NCI-H460 (cell line): Measurements from ENCODE around the gene UST. TPM values are rescaled to one million over a fixed set of nuclear protein-coding genes. Genes with fewer than 3 reads are reported as not detected.
"Not testable (repeated sequence)": the region's sequence is repeated elsewhere in the genome, so short reads cannot be mapped to it uniquely, and the experiment has no call there.

Experiments used
- DNase-seq: peaks from one replicate; pipeline ENCODE4 v3.0.0-alpha.2; 2016; ENCODE audit warnings: low read depth; ENCODE audit errors: extremely low read depth
- total RNA-seq: library from RNA; depleted of rRNA; stranded (reverse); fragments of >200 nt; shearing (Covaris generic); gene quantifications from 2 replicates; pipeline ENCODE4 v1.2.3, GENCODE V29; 2014

Gene UST
- total RNA-seq, 1 experiment from 2014 or later: 0.12 TPM

DNA sequence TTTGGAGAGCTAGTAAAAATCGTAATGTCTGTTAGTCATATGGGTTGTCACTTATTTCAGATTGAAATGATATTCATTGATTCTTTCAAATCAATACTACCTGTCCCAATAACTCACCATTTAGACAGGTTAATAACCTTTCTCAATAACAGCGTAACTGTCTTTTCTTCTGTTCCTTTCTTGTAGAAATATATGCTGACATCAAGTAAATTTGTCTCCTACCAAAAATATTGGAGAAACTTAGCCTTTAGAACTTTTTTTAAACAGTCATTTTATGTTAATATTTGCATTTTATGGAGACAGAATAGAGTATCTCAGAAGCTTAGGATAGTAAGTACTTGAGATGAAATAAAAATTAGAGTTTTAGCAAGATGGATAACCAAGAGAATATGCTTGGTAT, 278.2 kb downstream of the UST start:
- DNase-seq: no peak

DNA sequence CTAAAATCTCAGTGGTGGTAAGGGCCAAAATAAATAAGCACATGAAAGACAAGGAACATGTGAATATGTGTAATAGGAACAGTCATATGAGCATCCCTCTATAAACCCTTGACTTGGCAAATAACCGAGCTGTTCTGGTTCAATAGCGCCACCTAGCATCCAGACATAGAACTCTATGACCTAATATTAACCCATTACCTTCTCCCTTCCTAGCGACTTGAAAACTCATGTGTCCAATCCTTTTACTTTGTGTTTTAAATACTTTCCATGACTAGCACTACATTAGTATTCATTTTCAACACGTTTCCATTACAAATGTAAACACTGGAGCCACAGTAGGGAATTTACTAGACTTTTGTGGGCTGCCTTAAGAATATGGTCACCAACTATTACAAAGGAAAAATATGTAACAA, 279.7 kb downstream of the UST start:
- DNase-seq: no peak

- no peak for DNase-seq
Measured at GRCh38 chr6:149027484-149027883, 280.7 kb downstream of the UST start.

DNA sequence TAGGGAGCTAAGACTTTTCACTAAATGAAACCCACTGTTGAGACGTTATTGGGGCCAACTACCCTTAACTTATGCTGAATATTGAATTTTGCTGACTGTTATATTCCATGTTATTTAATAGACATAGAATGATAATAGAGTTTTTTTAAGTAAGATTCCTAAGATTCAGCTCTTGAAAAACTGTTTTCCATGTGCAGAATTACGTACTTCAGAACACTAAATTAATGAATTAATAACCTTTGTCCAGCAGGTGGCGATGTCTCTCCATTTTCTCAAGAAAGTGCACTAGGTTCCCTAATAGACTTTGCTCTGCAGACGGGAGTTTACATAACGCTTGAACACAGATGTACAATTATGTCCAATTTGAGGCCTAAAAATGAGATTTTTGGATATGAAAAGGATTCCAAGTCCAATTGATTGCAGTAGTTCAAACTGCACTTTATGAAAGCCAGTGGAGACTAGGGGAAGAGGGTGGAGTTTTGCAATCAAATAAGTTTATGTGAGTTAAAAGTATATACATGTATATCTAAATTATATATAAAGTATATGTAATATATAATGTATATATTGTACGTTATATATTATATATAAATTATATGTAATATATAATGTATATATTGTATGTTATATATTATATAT, 282.1 kb downstream of the UST start:
- peak; percentile 76 for DNase-seq

DNA sequence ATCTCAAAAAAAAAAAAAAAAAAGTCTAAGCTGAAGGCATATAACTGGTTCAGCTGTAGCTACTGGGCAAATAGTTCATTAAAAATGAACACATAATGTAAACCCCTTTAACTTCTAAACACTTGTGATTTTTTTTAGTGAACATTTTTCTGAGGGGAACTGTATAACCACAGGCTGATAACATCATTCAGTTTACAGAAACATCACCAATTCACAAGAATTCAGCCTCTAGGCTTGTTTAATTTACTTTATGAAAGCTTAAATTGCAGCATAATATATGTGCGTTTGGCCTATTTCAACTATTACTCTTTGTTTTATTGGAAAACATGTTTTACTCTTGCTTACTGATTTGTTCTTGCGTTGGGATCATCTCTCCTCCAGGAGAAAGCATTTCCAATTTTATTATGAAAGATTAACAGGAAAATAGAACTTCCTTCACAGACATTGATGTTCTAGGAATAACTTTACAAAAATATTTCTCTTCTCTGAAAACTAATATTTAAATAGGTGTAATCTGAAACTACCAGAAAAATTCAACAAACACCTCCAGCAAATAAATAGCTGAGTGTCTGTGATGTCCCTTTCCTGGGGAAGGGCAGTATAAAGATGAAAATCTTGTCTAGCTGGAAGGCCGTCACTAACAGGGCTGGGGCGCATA, 284.5 kb downstream of the UST start:
- DNase-seq: no peak

DNA sequence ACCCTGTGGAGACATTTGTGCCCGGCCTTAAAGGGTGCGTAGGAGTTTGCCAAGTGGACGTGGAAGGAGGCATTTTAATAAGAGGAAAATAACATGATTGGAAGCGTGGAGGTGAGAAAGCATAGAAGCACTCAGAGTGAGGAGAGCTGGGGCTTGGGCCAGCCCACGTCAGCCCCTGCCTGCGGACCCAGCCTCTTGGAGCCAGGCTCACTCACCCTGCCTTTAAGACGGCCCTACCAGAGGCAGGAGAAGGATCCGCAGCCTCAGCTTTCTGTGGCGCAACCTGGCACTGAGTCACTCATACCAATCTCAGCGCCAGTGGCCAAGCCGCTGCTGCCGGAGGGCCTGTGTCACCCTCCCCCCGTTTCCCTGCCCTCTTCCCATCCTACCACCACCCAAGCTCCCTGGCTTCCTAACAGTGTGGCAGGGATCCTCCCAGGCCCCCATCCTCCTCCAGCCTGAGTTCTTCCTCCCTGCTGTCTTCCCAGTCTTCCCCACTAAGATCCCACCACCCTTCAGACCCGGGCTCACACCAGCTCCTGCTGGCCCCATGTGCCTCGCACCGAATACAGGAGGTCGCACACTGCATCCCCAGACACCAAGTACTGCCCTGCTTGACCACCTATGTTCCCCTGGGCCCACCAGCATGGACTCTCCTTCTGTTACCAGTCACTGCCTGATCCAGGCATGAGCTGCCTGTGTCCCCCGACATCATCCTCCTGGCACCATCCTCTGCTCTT, 285.2 kb downstream of the UST start:
- peak; percentile 81 for DNase-seq

DNA sequence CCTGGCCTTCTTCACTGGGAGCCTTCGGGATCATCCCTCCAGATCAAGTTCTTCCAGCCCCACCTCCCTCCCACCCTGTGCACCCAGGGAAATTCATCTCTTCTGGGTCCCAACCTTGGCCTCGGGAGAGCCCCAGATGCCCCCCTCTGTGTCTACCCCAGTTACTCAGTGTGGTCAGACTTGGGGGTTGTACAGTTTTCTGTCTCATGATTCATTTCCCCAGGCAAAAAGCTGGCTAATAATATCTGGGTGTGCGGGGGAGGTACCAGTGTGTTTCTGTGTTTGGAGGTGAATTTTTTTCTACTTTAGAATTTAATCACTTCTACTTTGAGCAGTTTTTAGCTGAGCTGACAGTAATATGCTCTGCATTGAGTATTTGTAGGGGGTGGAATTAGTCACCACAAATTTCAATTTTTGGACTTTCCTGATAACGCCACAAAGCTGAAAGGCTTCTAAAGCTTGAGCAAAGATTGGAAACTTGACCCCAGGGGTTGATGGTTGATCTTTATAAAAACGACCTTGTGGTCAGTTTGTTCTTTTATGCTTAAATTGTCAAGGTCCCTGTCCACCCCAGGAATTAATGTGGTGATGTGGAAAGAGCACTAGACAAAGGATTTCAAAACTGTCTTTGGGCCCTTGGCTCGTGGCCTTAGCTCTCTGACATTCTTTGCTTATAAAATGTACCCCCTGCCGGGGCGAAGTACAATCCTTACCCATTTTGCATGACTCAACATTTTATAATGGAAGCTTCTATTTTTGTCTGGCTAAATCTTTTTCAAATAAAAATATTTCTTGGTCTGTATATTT, 286.0 kb downstream of the UST start:
- no peak for DNase-seq

- no peak for DNase-seq
Measured at GRCh38 chr6:149033454-149033853, 286.6 kb downstream of the UST start.

- no peak for DNase-seq
Measured at GRCh38 chr6:149035766-149036165, 288.9 kb downstream of the UST start.

DNA sequence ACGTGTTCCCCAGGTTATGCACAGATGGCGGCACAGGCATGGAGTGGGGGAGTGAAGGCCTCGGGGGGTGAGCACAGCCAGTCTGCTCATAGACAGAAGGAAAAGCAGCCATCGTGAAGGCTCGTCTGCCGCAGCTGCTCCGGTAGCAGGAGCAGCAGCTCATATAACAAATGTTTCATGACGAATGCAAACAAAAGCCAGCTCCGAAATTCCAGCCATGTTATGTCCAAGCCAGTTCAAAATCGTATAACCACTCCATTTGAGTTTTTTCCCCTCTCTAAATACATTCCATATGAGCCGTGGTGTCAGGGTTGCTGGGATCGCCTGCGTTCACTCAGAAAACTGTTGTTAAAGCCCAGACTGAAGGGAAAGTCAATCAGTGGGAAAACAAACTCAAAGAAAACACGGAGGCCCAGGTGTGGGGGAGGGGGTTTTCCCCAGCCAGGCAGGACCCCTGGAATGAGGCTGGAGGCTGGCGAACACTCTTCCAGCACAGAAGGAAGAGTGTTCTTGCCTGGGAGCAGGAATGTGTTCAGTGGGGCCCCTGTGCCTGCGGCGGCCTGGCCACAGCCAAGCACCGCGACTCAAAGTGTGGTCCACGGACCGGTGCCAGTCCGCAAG, 290.3 kb downstream of the UST start:
- no peak for DNase-seq

DNA sequence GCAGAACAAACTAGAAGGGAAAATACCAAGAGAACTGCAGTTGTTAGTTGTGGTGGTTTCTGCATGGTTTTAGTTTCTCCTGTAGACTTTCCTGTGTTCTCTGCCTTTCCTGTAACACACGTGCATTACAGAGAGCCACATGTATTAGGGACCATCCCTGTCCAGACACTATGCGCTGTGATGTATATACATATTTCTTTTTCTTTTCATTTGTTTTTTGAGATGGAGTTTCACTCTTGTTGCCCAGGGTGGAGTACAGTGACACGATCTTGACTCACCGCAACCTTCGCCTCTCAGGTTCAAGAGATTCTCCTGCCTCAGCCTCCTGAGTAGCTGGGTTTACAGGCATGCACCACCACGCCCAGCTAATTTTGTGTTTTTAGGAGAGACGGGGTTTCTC, 292.2 kb downstream of the UST start:
- not testable (repeated sequence) for DNase-seq

GRCh38 chr6:149041953-149042352, 295.1 kb downstream of the UST start:
- DNase-seq: no peak

- no peak for DNase-seq
Measured at GRCh38 chr6:149043476-149044130, 296.8 kb downstream of the UST start.

- DNase-seq: no peak
Measured at GRCh38 chr6:149044528-149044927, 297.7 kb downstream of the UST start.

DNA sequence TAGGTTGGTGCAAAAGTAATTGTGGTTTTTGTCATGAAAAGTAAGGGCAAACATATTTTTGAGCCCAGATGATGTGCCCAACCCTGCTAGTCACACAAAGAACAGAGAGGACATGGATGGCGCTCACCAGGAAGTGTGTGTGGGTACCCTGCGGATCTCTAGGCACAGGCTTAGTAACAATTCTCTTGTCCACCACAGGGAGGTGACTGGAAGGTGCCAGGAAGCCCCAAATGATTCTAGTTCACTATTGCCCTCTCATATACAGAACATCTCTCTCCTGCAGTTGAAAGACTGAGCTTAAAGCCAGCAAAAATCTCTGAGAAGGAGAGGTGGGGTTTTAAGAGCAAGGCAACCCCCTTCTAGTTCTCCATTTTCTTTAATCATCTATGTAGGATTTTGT, 298.6 kb downstream of the UST start:
- DNase-seq: no peak

DNA sequence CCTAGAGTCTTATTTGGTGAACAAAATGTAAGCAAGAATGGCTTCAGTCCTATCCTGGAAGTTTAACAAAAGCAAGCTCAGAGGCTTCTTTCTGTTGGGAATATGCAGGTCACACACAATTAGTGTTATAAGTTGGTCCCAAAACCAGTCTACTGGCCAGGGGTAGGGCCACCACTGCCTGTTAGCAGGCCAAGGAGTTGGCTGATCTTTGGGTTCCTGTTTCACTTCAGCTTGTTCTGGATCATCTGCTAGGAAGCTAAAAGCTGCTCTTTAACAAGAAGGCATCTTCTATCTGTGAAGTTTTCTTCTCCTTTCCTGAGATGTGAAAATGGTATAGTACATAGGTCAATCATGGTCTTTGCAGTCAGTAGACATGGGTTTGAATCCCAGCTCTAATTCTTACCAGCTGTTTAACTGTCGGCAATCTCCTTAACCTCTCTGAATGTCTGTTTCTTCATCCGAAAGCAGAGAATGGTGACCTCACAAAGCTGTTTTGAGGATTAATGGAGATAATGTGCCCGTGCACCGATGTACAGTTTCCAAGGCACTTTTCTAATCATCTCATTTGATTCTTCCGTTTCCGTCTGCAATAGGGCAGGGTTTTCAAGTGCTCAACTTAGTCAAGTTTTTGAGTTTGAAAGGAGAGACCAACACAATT, 299.5 kb downstream of the UST start:
- no peak for DNase-seq

DNA sequence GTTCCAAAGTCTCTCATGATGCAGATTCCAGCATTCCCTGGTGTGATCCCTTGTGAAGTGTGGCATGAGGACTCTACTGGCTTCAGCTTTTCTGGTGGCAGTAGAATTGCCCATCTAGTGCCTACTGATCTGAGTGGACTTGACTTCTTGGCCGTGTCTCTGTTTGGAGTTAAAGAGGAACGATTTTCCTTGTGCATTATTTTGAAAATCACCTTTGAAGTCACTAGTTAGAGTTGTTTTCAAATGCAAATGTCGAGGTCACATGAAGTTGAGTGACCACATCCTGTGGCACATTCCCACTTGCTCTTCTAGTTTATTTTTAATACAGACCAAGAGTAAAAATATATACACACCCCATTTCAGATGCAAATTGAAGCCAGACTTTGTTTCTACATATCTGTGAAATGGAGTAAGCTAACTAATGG, 300.0 kb downstream of the UST start:
- no peak for DNase-seq

DNA sequence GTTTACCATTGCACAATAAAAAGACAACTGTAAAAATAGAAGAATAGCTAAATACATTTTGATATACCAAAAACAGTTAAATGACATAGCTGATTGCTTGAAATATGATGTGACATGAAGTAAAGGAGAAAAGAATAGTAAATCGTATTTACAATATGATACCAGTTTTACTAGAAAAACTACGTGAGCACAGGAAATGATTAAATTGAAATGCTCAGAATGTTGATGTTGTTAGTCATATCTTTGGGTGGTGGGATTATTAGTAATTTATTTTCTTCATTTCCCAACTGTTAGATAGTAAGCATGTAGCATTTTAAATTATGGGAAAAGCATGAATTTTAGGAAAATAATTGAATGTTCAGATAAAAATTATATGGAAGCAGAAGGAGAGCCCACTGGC, 302.4 kb downstream of the UST start:
- no peak for DNase-seq

DNA sequence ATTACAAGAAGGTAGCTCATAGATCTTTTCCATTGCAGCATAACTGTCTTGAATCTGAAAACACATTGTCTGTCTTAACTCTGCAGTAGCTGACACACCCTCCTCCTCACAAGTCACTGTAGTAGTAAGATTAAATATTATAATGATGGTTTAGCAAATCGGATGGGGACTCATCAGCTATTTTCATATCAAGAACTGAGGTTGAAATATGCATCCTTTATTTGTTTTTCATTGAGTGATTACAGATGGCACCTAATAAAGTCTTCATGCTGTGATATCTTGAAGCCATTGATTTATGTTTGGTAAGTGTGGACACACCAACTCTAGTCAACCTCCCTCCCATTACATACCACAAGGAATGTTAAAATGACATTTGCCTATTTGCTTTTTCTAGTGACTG, 303.3 kb downstream of the UST start:
- no peak for DNase-seq
